K562 (cell line): ENCODE measurements around the gene OR1D5.

Experiments used
- CEBPB ChIP-seq: fragments of 450-650 bp; IDR thresholded peaks from 2 replicates; pipeline ENCODE4 v1.6.1; 2016; ENCODE audit warnings: missing genetic modification characterization, missing compliant biosample characterization
- CTCF ChIP-seq, 3 experiments: IDR thresholded peaks in 2 of 3; conservative IDR thresholded peaks in 1 of 3; 2 replicates each; pipeline ENCODE4 v1.5.1; 2011 to 2012; ENCODE audit warnings: low read length in 3 of 3, mild to moderate bottlenecking in 3 of 3, control low read depth in 2 of 3, improper control_type of control experiment in 1 of 3, inconsistent platforms in 1 of 3, low read depth in 1 of 3, mixed read lengths in 1 of 3, moderate library complexity in 1 of 3; ENCODE audit not compliant: insufficient read depth in 2 of 3
- FOXP4 ChIP-seq: sonication (generic); formaldehyde crosslinking; IDR thresholded peaks from 2 replicates; pipeline ENCODE4 v1.8.0; 2022; ENCODE audit warnings: mild to moderate bottlenecking, missing genetic modification reagents, borderline replicate concordance
- GABPA ChIP-seq: fragments of 200-800 bp; sonication (Bioruptor generic); conservative IDR thresholded peaks from 2 replicates; pipeline ENCODE4 v1.6.1; 2016; ENCODE audit warnings: low read depth, missing genetic modification characterization, missing compliant biosample characterization
- MXI1 ChIP-seq: IDR thresholded peaks from 2 replicates; pipeline ENCODE4 v1.6.1; 2011; ENCODE audit warnings: low read depth, mild to moderate bottlenecking, improper control_type of control experiment, low read length
- POLR2H ChIP-seq: IDR thresholded peaks from 2 replicates; pipeline ENCODE4 v1.6.1; 2016; ENCODE audit warnings: missing genetic modification characterization, low read depth, mild to moderate bottlenecking, control low read depth, missing compliant biosample characterization, moderate library complexity
- SPI1 ChIP-seq: IDR thresholded peaks from 2 replicates; pipeline ENCODE4 v1.6.1; 2011; ENCODE audit warnings: low read depth, low read length, control low read depth, borderline replicate concordance
- THRB ChIP-seq: fragments of 450-650 bp; formaldehyde crosslinking; conservative IDR thresholded peaks from 2 replicates; pipeline ENCODE4 v1.4.0; 2022; ENCODE audit warnings: mild to moderate bottlenecking, missing genetic modification characterization
- ZNF146 ChIP-seq: IDR thresholded peaks from one replicate; pipeline ENCODE4 v1.6.1; 2018; ENCODE audit warnings: missing compliant biosample characterization; ENCODE audit not compliant: unreplicated experiment
- ZNF280A ChIP-seq: fragments of 450-650 bp; IDR thresholded peaks from 2 replicates; pipeline ENCODE4 v1.6.1; 2018; ENCODE audit warnings: mild to moderate bottlenecking, low read depth; ENCODE audit not compliant: partially characterized antibody

GRCh38 chr17:3027786-3028532 lies 35.4 kb downstream of the OR1D5 start:
- TF ChIP-seq FOXP4 (CRISPR knock-in tag) (no peak), SPI1 (no peak), GABPA (tag) (no peak), CEBPB (tag) (no peak), ZNF280A (no peak), MXI1 (no peak), POLR2H (tag) (no peak), CTCF (IDR thresholded peaks at IDR 0.05 in 2 of 3, conservative IDR thresholded peaks at IDR 0.05 in 1 of 3; ENCODE audit: insufficient read depth in 2 of 3, low read depth in 1 of 3, low read length in 3 of 3) (no peak), ZNF146 (CRISPR knock-in tag) (no peak), THRB (CRISPR knock-in tag) (no peak)
